Tongue (tissue), 3 donors: ENCODE measurements around the gene TAMALIN. TPM values are rescaled to one million over a fixed set of nuclear protein-coding genes. Genes with fewer than 3 reads are reported as not detected.

Source experiments
- DNase-seq: peaks from one replicate; pipeline ENCODE4 v3.0.0-alpha.2; 2015
- small RNA-seq: library from RNA; depleted of rRNA; stranded (forward); fragments of <200 nt; gene quantifications from one replicate; pipeline ENCODE3, GENCODE V24; 2014; ENCODE audit warnings: low replicate concordance
- total RNA-seq: library from RNA; depleted of rRNA; stranded (reverse); fragments of >200 nt; gene quantifications from one replicate; pipeline ENCODE4 v1.2.3, GENCODE V29; 2014

TAMALIN gene
- total RNA-seq, 1 donor from 2014 or later, result 25.5 TPM

GRCh38 chr12:52055731-52056711 is 49.3 kb downstream of the TAMALIN start:
- peak; percentile 52 for DNase-seq

GRCh38 chr12:52056801-52057637 is 50.3 kb downstream of the TAMALIN start:
- DNase-seq, result peak; percentile 65

GRCh38 chr12:52057638-52058576 is 51.2 kb downstream of the TAMALIN start:
- DNase-seq, result no peak

GRCh38 chr12:52058631-52059361 is 52.0 kb downstream of the TAMALIN start:
- DNase-seq, result peak; percentile 88

- DNase-seq, result no peak
These were observed 53.1 kb downstream of the TAMALIN start for GRCh38 chr12:52059582-52060497.

- no peak for DNase-seq
These were observed 53.9 kb downstream of the TAMALIN start for GRCh38 chr12:52060498-52061177.

GRCh38 chr12:52061470-52062166 is 54.9 kb downstream of the TAMALIN start:
- DNase-seq, result peak; percentile 56

GRCh38 chr12:52062167-52063081 is 55.7 kb downstream of the TAMALIN start:
- DNase-seq, result no peak

- DNase-seq, result no peak
These were observed 56.6 kb downstream of the TAMALIN start for GRCh38 chr12:52063082-52063924.

- no peak for DNase-seq
These were observed 57.4 kb downstream of the TAMALIN start for GRCh38 chr12:52063981-52064649.

Small RNA genes within 50 kb of the gene (small RNA-seq; reads per million reads assigned to genes)
- not detected for gene RNU6-574P

Other genes with a start within 250 kb of the TAMALIN start
- 0.72 TPM for gene FIGNL2, start 158.2 kb upstream of the TAMALIN start, total RNA-seq
- gene ANKRD33, start 118.8 kb upstream of the TAMALIN start, total RNA-seq, result not detected
- 82.7 TPM for gene ACVRL1, start 99.4 kb upstream of the TAMALIN start, total RNA-seq
- gene ACVR1B, start 55.2 kb upstream of the TAMALIN start, total RNA-seq, result 19.8 TPM
- gene NR4A1, start 44.5 kb downstream of the TAMALIN start, total RNA-seq, result 65.6 TPM
- gene ATG101, start 63.0 kb downstream of the TAMALIN start, total RNA-seq, result 30.3 TPM
- 0.82 TPM for gene SMIM41, start 72.8 kb downstream of the TAMALIN start, total RNA-seq
- 10.3 TPM for gene KRT80, start 185.1 kb downstream of the TAMALIN start, total RNA-seq
- gene KRT7, start 226.3 kb downstream of the TAMALIN start, total RNA-seq, result 27.1 TPM